A549 (cell line): ENCODE results near the gene PTPN9. TPM values are rescaled to one million over a fixed set of nuclear protein-coding genes. Genes with fewer than 3 reads are reported as not detected.

ENCODE experiments used
- ATAC-seq, 2 experiments: fragments of 200-7000 bp in 1 of 2; fragments of >200 bp in 1 of 2; cut with Nextera tagmentation in 1 of 2; cut with Tn5 transposase in 1 of 2; 3 replicates each; pipeline versions ENCODE4 v1.8.0 to v1.9.1; 2018 to 2020; ENCODE audit warnings: mild to moderate bottlenecking in 1 of 2, moderate library complexity in 1 of 2
- CTCF ChIA-PET: fragments of 300-600 bp; sonication (Branson Sonifier 250); formaldehyde crosslinking; extraction: SDS; loops from one replicate; lab custom pipeline; 2021; ENCODE audit warnings: antibody characterized with exemption, inconsistent platforms; lab: Yijun Ruan, JAX
- POLR2A ChIA-PET: fragments of 350-600 bp; formaldehyde crosslinking; extraction: SDS; loops from one replicate; lab custom pipeline; 2021; ENCODE audit warnings: antibody characterized with exemption, inconsistent platforms; lab: Yijun Ruan, JAX
- DNase-seq, 2 experiments: peaks; one replicate each; pipeline versions ENCODE4 v3.0.0 to v3.0.0-alpha.2; 2011 to 2016; ENCODE audit warnings: low read depth in 1 of 2, low spot score in 1 of 2
- FAIRE-seq: peaks from 2 replicates; lab custom pipeline; 2011; peaks lifted over from hg19 to GRCh38; lab: Jason Lieb, UNC
- H3K27ac ChIP-seq, 2 experiments: fragments of >200 bp; sonication (Bioruptor Twin); formaldehyde crosslinking; 3 replicates each; pipeline ENCODE4 v1.5.1; 2016 to 2017
- H3K4me1 ChIP-seq: fragments of >200 bp; sonication (Bioruptor Twin); formaldehyde crosslinking; 3 replicates; pipeline ENCODE4 v1.6.1; 2016
- H3K4me2 ChIP-seq: fragments of >200 bp; sonication (Bioruptor Twin); formaldehyde crosslinking; 3 replicates; pipeline ENCODE4 v1.6.1; 2016
- H3K4me3 ChIP-seq: fragments of >200 bp; sonication (Bioruptor Twin); formaldehyde crosslinking; 3 replicates; pipeline ENCODE4 v1.5.1; 2016
- H3K9me3 ChIP-seq: fragments of >200 bp; sonication (Bioruptor Twin); formaldehyde crosslinking; 3 replicates; pipeline ENCODE4 v1.6.1; 2016
- CBX2 ChIP-seq: fragments of 200-600 bp; sonication (generic); IDR thresholded peaks from 2 replicates; pipeline ENCODE4 v1.6.1; 2016; ENCODE audit warnings: low read depth, mild to moderate bottlenecking, borderline replicate concordance
- CHD2 ChIP-seq: fragments of 150-350 bp; IDR thresholded peaks from 2 replicates; pipeline ENCODE4 v1.6.1; 2014; ENCODE audit warnings: low read length; ENCODE audit not compliant: partially characterized antibody
- CHD4 ChIP-seq: fragments of 200-600 bp; sonication (generic); IDR thresholded peaks from 2 replicates; pipeline ENCODE4 v1.6.1; 2016; ENCODE audit warnings: antibody characterized with exemption, mild to moderate bottlenecking, borderline replicate concordance
- EP300 ChIP-seq, 2 experiments: fragments of >200 bp; sonication (Bioruptor Twin); formaldehyde crosslinking; IDR thresholded peaks; 2 replicates in 1 of 2; 3 replicates in 1 of 2; pipeline ENCODE4 v1.6.1; 2016 to 2017
- FOSL2 ChIP-seq, 2 experiments: fragments of 450-650 bp in 1 of 2; fragments of >200 bp in 1 of 2; sonication (Bioruptor Twin) in 1 of 2; formaldehyde crosslinking; IDR thresholded peaks; 2 replicates each; pipeline versions ENCODE4 v1.5.0 to v1.6.1; 2016 to 2020; ENCODE audit warnings: mild to moderate bottlenecking in 1 of 2, moderate library complexity in 1 of 2
- FOXS1 ChIP-seq: fragments of 250-450 bp; sonication (Bioruptor Pico); IDR thresholded peaks from 2 replicates; pipeline ENCODE4 v1.5.0; 2020; ENCODE audit warnings: mild to moderate bottlenecking, moderate library complexity
- JUN ChIP-seq, 2 experiments: fragments of >200 bp; sonication (Bioruptor Twin); formaldehyde crosslinking; IDR thresholded peaks; 2 replicates in 1 of 2; 3 replicates in 1 of 2; pipeline ENCODE4 v1.6.1; 2016 to 2017
- KDM1A ChIP-seq: fragments of 200-600 bp; sonication (generic); IDR thresholded peaks from 2 replicates; pipeline ENCODE4 v1.6.1; 2016; ENCODE audit warnings: low read depth, mild to moderate bottlenecking
- SREBF2 ChIP-seq: fragments of 450-650 bp; IDR thresholded peaks from 2 replicates; pipeline ENCODE4 v1.6.1; 2014; ENCODE audit warnings: mild to moderate bottlenecking, moderate library complexity
- ZNF302 ChIP-seq: fragments of 250-450 bp; sonication (Bioruptor Pico); IDR thresholded peaks from 2 replicates; pipeline ENCODE4 v1.9.0; 2021; ENCODE audit warnings: inconsistent platforms, mild to moderate bottlenecking, moderate library complexity
- WGBS: methylation state at CpG from one replicate; pipeline ENCODE4 v1.1.6; 2017; ENCODE audit errors: missing lambda C conversion rate; 5-methylcytosine and 5-hydroxymethylcytosine counted together
- polyA plus RNA-seq, 4 experiments: library from polyadenylated mRNA; depleted of rRNA in 3 of 4; stranded (reverse); fragments of >200 nt; fragmentation: RNase III in 1 of 4; extraction: RNeasy Plus Mini Kit Qiagen cat#74134 plus additional on column Dnase treatment in 1 of 4; gene quantifications; 2 replicates in 3 of 4; 3 replicates in 1 of 4; pipeline ENCODE4 v1.2.3, GENCODE V29; 2011 to 2017
- TF ChIP-seq, protein P1 (sequence below): IDR thresholded peaks from 2 replicates; pipeline ENCODE4 v1.6.1; 2012
- TF ChIP-seq, protein P2 (sequence below): fragments of 250-450 bp; sonication (Bioruptor Pico); IDR thresholded peaks from 2 replicates; pipeline ENCODE4 v1.5.0; 2020; ENCODE audit warnings: low read depth, mild to moderate bottlenecking, moderate library complexity
- TF ChIP-seq, protein P3 (sequence below): fragments of 450-650 bp; IDR thresholded peaks from 2 replicates; pipeline ENCODE4 v1.6.1; 2014; ENCODE audit warnings: antibody characterized with exemption
- TF ChIP-seq, protein P4 (sequence below): fragments of 250-450 bp; sonication (Bioruptor Pico); IDR thresholded peaks from 2 replicates; pipeline ENCODE4 v1.5.0; 2021; ENCODE audit warnings: mild to moderate bottlenecking, moderate library complexity, borderline replicate concordance
- TF ChIP-seq, protein P5 (sequence below): fragments of 150-350 bp; IDR thresholded peaks from 2 replicates; pipeline ENCODE4 v1.6.1; 2014; ENCODE audit warnings: low read depth, mild to moderate bottlenecking, low read length
- TF ChIP-seq, protein P6 (sequence below): fragments of >200 bp; sonication (Bioruptor Twin); formaldehyde crosslinking; IDR thresholded peaks from 3 replicates; pipeline ENCODE4 v1.5.1; 2016
- TF ChIP-seq, protein P7 (sequence below): fragments of >200 bp; sonication (Bioruptor Twin); formaldehyde crosslinking; IDR thresholded peaks from 3 replicates; pipeline ENCODE4 v1.6.1; 2016

Gene PTPN9
- polyA plus RNA-seq, 2 of the 4 experiments (the other 2 are of a cell fraction): 29.5 to 60.2 TPM

DNA sequence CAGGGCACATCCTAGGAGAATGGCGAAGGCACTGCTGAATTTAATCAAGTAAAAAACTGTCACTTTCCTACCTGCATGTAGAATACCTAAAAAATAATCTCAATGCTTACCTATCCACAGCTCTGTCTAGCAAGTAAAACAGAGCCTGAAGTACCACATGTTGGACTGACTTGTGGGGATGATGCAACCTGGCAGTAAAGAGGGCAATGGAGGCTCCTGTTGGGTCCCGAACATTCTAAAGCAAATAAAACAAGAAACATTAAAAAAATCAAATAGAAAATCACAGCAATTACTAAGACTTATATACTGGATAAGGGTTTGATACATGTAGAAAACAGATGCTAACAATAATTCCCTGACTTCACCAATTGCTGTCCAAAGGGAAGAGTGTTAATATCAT lies 56.1 kb downstream of the PTPN9 start (continued):
- TF ChIP-seq, protein P1, sequence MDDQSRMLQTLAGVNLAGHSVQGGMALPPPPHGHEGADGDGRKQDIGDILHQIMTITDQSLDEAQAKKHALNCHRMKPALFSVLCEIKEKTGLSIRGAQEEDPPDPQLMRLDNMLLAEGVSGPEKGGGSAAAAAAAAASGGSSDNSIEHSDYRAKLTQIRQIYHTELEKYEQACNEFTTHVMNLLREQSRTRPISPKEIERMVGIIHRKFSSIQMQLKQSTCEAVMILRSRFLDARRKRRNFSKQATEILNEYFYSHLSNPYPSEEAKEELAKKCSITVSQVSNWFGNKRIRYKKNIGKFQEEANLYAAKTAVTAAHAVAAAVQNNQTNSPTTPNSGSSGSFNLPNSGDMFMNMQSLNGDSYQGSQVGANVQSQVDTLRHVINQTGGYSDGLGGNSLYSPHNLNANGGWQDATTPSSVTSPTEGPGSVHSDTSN: no peak

DNA sequence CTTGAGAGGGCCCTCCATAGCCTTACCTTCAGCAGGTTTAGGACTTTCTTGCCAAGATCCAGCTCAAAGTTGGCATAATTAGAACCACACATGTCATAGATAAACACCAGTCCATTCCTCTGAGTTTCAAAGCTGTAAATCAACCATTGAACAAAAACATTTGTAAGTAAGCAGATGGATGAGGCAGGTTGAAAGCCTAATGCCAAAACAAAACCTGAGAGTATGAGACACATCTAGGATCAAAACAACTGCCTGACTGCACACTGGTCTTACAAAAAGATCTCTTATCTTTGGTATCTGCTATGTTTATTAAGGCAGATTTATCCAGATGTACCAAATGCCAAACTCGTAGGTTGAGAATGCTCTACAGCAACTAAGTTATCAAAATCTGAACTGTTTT lies 61.9 kb downstream of the PTPN9 start:
- Histone ChIP-seq H3K27ac (peak overlapping the region in 1 of 2 experiments; percentile 29; a peak in 1 of 6 replicates), H3K4me1 (peaks cover 15% of the 10 kb centered on the region), H3K9me3 (no peaks in the 10 kb centered on the region), H3K4me2 (peak overlapping the region; percentile 32; the same call in 1 of the 3 replicates), H3K4me3 (no peak overlapping the region)
- ATAC-seq (no peak), DNase-seq (no peak), FAIRE-seq (no peak)
- TF ChIP-seq, protein P2, sequence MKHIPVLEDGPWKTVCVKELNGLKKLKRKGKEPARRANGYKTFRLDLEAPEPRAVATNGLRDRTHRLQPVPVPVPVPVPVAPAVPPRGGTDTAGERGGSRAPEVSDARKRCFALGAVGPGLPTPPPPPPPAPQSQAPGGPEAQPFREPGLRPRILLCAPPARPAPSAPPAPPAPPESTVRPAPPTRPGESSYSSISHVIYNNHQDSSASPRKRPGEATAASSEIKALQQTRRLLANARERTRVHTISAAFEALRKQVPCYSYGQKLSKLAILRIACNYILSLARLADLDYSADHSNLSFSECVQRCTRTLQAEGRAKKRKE (CRISPR knock-in tag): no peak
- TF ChIP-seq, protein P3, sequence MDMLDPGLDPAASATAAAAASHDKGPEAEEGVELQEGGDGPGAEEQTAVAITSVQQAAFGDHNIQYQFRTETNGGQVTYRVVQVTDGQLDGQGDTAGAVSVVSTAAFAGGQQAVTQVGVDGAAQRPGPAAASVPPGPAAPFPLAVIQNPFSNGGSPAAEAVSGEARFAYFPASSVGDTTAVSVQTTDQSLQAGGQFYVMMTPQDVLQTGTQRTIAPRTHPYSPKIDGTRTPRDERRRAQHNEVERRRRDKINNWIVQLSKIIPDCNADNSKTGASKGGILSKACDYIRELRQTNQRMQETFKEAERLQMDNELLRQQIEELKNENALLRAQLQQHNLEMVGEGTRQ: no peak
- TF ChIP-seq FOSL2 (IDR thresholded peaks at IDR 0.05) (no peak), FOSL2 (CRISPR knock-in tag; IDR thresholded peaks at IDR 0.05) (no peak), SREBF2 (no peak), ZNF302 (no peak), CHD4 (no peak), FOXS1 (no peak), CHD2 (no peak), CBX2 (no peak), JUN (IDR thresholded peaks at IDR 0.05) (no peak), KDM1A (no peak), EP300 (IDR thresholded peaks at IDR 0.05) (no peak)
- TF ChIP-seq, protein P4, sequence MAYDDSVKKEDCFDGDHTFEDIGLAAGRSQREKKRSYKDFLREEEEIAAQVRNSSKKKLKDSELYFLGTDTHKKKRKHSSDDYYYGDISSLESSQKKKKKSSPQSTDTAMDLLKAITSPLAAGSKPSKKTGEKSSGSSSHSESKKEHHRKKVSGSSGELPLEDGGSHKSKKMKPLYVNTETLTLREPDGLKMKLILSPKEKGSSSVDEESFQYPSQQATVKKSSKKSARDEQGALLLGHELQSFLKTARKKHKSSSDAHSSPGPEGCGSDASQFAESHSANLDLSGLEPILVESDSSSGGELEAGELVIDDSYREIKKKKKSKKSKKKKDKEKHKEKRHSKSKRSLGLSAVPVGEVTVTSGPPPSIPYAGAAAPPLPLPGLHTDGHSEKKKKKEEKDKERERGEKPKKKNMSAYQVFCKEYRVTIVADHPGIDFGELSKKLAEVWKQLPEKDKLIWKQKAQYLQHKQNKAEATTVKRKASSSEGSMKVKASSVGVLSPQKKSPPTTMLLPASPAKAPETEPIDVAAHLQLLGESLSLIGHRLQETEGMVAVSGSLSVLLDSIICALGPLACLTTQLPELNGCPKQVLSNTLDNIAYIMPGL (CRISPR knock-in tag): no peak
- TF ChIP-seq, protein P5, sequence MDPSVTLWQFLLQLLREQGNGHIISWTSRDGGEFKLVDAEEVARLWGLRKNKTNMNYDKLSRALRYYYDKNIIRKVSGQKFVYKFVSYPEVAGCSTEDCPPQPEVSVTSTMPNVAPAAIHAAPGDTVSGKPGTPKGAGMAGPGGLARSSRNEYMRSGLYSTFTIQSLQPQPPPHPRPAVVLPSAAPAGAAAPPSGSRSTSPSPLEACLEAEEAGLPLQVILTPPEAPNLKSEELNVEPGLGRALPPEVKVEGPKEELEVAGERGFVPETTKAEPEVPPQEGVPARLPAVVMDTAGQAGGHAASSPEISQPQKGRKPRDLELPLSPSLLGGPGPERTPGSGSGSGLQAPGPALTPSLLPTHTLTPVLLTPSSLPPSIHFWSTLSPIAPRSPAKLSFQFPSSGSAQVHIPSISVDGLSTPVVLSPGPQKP: no peak
- TF ChIP-seq, protein P6, sequence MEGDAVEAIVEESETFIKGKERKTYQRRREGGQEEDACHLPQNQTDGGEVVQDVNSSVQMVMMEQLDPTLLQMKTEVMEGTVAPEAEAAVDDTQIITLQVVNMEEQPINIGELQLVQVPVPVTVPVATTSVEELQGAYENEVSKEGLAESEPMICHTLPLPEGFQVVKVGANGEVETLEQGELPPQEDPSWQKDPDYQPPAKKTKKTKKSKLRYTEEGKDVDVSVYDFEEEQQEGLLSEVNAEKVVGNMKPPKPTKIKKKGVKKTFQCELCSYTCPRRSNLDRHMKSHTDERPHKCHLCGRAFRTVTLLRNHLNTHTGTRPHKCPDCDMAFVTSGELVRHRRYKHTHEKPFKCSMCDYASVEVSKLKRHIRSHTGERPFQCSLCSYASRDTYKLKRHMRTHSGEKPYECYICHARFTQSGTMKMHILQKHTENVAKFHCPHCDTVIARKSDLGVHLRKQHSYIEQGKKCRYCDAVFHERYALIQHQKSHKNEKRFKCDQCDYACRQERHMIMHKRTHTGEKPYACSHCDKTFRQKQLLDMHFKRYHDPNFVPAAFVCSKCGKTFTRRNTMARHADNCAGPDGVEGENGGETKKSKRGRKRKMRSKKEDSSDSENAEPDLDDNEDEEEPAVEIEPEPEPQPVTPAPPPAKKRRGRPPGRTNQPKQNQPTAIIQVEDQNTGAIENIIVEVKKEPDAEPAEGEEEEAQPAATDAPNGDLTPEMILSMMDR: no peak
- TF ChIP-seq, protein P7, sequence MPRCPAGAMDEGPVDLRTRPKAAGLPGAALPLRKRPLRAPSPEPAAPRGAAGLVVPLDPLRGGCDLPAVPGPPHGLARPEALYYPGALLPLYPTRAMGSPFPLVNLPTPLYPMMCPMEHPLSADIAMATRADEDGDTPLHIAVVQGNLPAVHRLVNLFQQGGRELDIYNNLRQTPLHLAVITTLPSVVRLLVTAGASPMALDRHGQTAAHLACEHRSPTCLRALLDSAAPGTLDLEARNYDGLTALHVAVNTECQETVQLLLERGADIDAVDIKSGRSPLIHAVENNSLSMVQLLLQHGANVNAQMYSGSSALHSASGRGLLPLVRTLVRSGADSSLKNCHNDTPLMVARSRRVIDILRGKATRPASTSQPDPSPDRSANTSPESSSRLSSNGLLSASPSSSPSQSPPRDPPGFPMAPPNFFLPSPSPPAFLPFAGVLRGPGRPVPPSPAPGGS: no peak
- CTCF ChIA-PET: interaction anchor here (0.6 to 2.1 kb wide), 5 partner anchors 8 to 1101 kb away, joined by 3 to 10 read pairs (median 3); no protein-coding TSS in a partner anchor
- WGBS: 81% methylated on average over 1 of the region's 1 CpG
- POLR2A ChIA-PET: no interaction called here
